HG03108 (cell line): ENCODE data around the gene IL11.
A peak's percentile ranks its signal among the peaks of the same experiment; 100 is the strongest.

Experiments used
- ATAC-seq: cut with Tn5 transposase; IDR thresholded peaks from one replicate; pipeline ENCODE4 v1.9.1; 2021; ENCODE audit warnings: moderate library complexity; ENCODE audit not compliant: unreplicated experiment

IL11 gene

DNA sequence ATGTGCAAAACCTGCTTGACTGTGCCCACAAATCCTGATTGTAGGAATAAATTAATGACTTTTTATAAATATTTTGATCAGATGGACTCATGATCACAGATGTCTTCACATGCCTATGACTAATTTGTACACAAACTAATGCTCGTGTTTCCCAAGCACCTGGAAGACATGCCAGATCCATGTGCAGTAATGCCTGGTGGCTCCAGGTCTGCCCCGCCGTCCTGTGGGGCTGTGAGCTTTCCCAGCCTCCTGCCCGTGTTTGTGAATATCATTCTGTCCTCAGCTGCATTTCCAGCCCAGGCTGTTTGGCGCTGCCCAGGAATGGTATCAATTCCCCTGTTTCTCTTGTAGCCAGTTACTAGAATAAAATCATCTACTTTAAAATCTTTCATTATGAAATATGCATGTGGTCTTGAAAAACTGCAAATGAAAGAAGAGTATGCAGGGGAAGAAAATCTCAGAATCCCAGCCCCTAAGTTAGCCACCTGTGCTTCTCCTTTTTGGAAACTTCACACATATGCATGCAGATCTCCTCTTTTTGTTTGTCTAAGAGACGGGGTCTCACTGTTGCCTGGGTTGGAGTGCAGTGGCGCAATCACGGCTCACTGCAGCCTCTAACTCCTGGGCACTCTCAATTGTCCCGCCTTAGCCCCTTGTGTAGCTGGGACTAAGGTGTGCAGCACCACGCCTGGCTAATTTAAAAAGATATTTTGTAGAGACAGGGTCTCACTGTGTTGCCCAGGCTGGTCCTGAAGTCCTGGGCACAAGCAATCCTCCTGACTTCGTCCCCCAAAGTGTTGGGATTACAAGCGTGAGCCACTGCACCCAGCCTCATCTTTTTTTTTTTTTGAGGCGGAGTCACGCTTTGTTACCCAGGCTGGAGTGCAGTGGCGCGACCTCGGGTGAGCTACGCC, 21.7 kb upstream of the IL11 start:
- ATAC-seq, result no peak

DNA sequence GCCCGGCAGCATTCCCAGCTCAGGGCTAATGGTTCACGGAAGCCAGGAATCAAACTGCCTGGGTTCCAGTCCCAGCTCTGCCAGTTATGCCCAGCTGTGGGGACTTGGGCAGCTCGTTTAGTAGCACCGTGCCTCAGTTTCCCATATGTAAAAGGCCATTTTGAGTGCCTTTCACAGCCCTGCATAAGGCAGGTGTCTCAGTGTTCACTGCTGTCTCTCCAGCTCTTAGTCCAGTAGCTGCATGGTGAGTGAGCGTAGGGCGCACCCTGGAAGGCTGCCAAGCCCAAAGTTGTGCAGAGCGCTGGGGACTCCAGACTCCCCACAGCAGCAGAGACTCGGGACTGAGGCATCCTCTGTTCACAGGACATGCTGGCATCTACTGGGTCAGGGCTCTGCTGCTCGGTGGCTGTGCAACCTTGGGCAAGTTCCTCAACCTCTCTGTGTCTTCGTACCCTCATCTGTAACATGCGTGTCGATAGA, 21.0 kb upstream of the IL11 start:
- ATAC-seq, result no peak

DNA sequence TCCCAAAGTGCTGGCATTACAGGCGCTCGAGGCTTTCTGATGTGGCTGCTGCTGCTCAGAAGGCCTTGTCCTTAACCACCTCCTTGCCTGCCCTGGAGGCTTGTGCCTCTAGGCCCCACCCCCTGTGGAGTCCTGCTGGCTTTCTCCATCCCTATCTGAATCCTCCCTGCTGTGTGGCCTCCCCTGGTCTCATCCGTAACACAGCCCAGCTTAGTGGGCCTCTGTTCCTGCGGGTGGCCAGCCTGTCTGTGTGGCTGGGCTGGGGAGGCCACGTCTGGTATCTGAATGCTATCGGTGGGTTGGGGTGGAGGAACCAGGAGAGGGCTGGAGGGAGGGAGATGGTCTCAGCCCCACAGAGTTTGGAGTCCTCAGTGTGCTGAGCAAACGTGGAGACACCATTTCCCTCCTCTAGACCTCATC, 20.2 kb upstream of the IL11 start:
- ATAC-seq, result no peak

DNA sequence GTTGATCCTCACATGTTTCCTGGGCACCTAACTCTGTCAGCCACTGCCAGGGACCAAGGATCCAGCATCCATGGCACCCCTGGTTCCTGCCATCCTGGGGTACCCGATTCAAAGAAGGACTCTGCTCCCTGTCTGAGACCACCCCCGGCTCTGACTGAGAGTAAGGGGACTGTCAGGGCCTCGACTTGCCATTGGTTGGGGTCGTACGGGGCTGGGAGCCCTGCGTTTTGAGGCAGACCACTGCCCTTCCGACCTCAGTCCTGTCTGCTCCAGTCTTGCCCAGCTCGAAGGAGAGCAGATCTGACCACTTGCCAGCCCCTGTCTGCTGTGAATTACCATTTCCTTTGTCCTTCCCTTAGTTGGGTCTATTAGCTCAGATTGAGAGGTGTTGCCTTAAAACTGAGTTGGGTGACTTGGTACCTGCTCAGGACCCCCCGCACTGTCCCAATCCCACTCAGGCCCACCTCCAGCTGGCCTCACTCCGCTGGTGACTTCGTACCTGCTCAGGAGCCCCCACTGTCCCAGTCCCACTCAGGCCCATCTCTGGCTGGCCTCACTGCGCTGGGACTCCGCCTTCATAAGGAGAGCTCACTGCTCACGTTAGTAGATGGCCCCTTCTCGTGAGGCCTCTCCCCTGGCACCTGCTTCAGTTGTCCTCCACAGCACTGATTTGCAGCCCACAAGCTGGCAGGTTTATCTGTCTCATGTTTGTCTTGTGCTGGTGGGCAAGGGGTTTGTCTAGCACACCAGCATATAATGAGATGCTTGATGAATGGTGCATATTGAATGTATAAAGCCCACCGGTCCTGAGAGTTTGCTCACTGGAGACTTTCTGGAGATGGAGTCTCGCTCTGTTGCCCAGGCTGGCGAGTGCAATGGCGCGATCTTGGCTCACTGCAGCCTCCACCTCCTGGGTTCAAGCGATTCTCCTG, 19.4 kb upstream of the IL11 start:
- no peak for ATAC-seq

DNA sequence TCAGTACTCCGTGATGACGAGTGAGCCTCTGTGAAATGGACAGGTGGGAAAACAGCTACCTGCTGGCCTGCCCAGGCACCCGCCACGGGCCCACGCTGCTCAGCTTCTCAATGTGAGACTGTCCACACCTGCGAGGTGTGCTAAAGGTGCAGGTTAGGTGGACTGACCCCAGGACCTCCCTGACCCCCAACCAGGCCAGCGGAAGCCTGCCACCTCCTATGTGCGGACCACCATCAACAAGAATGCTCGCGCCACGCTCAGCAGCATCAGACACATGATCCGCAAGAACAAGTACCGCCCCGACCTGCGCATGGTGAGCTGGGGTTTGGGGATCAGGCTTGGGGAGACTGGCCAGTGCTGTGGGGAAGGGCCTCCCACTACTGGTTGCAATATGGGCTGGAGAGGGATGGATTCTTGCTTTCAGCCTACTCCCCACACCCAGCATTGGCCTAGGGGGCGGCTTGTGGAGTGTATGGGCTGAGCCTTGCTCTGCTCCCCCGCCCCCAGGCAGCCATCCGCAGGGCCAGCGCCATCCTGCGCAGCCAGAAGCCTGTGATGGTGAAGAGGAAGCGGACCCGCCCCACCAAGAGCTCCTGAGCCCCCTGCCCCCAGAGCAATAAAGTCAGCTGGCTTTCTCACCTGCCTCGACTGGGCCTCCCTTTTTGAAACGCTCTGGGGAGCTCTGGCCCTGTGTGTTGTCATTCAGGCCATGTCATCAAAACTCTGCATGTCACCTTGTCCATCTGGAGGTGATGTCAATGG, 17.7 kb upstream of the IL11 start:
- ATAC-seq, result no peak

DNA sequence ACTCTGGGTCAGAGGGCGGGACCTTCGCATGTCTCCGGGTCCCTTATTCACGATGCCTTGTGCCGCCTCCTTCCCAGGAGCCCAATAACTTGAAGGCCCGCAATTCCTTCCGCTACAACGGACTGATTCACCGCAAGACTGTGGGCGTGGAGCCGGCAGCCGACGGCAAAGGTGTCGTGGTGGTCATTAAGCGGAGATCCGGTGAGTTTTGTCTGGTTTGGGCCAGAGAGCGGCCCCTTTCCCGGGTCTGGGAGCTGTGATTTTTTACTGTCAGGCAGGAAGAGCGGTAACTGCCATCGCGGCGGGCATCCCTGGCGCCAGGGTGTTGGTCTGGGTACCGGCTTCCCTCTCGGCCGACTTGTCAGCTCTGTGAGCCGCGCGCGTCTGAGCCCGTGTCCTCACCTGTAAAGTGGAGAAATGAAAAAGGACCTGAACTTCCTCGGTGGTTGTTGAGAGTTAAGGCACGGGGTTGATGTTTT, 16.3 kb upstream of the IL11 start:
- no peak for ATAC-seq

DNA sequence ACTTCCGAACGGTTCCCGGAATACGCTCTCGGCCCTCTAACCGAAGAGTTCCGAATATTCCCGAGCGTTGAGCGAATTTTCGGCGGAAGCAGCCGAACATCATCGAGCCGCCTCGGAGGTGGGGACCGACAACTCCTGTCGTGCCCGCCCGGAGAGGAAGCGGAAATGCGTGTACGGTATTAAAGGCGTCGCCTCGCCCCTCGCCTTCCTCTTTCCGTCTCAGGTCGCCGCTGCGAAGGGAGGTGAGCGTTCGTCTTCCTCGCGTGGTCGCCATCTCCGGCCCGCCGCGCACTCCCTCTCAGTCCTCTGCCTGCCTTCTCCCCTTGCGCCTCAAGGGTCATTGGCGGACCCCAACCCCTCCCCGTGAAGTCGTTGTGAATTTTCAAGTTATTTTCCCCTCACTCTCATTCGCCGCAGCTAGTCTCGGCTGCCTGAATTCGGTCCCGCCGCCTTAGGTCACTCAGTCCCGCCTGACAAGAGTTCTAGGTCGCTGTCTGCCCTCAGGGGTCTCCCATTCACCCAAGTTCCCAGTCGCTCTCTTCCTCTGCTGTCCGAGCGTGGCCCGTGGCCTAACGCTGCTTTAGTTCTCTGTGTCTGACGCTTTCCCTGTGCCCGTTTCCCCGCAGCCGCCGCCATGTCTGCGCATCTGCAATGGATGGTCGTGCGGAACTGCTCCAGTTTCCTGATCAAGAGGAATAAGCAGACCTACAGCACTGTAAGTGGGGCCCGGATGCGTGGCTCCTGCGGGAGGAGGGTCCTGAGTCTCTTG, 15.6 kb upstream of the IL11 start, which contains the start of gene RPL28:
Gene RPL28 (plus strand): TSS at position 209 of the 769 bp plus-strand sequence. CDS start 426 bp downstream, at position 635.
- ATAC-seq, result peak; percentile 53

DNA sequence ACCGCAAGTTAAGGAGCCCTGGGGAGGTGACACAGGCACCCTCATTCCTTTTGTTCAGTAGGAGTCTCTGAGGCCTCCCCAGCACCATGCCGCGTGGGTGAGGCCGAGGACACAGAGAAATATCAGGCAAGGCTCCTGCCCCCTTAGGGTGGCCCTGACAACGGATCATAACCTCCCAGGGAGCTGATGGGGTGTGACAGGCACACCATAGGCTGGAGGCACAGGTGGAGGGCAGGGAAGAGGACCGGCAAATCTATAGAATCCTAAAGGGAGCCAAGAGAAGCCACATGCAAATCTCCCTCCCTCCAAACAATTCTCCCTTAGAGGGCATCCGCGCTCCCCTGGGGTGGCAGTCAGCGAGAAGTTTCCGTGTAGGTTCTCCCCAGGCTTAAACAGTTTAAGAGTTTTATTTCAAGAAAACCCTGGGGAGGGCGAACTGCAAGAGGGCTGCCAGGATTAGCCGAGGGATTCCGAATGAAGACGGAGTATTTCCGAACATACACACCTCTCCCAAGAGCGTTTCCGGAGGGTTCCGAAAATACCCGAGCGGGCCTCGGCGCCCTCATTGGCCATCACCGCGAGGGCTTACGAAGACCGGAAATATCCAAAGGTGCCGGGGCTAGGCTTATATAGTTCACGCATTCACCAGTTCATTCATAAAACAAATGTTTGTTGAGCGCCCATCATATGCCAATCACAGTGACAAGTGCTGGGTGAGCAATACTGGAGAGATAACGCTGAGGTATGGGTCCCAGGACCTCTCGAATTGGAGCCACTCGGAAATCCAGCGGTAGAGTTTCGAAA, 14.9 kb upstream of the IL11 start:
- peak; percentile 59 for ATAC-seq

DNA sequence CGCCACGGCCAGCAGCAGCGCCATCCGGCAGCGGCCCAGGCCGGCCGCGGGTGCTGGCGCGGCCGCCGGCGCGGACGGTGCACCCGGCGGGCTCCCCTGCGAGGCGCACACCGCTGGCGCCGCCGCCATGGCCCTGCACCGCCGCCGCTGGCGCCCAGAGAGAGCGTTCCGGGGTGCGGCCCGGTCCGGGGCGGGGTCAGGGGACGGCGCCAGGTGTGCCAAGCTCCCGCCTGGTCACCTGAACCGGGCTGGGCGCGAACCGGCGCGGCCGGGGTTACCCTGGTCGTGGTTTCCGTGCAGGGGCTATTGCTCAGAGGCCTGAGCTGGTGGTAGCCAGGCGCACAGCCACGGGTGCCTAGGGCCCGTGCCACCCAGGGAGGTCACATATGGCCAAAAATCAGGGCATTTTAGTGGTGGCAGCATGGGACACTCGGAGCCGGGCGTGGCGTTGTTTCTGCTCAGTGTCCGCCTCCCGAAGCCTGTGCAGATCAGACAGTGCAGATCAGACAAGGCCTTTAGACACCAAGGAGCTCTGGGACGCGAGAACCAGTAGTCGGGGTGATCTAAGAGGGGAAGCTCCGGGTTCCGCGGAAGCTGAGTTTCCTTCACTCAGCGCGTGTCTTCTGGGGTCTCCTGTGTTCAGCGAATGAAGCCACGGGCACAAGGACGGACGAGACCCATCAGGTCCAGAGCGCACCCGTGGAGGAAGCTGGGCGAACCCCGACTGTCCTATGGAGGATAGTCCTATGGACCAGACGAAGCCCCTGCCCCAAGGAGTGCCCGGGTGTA, 14.1 kb upstream of the IL11 start, which contains the start of gene TMEM238:
Gene TMEM238 (minus strand): TSS at position 162 of the 789 bp plus-strand sequence. CDS start 33 bp downstream, at position 129.
- ATAC-seq, result no peak

DNA sequence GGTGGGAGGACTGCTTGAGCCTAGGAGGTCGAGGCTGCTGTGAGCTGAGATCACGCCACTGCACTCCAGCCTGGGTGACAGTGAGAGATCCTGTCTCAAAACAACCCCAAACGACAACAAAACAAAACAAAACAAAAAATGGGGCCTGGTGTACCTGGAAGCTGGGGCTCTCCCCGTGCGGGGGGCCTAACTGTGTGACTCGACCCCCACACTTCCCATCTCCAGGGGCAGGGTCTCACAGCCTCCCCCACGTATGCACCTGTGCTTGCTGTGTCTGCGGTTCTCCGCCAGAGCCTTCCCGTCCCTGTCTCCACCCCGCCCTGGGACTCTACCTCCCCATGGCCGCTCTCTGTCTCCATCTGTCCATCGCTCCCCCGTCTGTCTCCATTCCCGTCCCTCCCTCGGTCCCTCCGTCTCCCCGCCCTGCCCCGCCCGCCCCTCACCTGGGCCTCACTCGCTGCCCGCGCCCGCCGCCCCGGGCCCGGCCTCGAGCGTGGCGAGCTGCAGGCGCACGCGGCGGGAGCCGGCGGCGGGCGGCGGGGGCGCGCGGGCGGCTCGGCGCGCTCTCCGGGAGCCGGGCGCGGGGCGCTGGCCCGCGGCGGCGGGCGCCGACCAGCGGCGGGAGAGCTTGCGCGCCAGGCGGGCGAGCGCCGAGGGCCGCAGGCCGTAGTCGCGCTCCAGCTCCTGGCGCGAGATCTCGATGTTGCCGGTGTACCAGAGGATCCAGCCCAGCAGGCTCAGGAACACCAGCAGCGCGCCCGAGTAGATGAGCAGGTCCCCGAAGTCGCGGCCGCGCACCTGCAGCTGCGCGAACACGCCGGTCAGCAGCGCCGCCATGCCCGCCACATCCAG, 13.2 kb upstream of the IL11 start:
- no peak for ATAC-seq

DNA sequence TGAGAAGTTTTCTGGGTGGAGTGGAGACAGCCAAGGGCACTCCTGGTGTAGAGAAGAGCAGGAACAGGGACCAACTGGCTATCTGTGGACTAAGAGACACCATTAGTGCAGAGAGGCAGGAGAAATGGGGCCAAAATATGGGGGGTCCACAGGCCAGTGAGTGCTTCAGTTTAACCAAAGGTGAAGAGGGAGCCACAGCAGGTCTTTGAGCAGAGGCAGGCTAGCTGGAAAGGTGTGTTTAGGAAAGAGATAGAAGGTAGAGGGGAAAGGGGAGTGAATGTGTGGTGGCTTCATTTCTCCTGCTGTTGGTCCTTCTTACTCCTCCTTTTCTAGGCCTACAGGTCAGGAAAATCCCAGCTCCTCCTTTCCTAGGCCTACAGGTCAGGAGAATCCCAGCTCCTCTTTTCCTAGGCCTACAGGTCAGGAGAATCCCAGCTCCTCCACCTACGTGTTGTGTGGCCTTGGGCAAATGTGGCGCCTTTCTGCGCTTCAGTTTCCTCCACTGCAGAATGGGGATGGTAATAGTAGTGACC, 12.3 kb upstream of the IL11 start:
- no peak for ATAC-seq

DNA sequence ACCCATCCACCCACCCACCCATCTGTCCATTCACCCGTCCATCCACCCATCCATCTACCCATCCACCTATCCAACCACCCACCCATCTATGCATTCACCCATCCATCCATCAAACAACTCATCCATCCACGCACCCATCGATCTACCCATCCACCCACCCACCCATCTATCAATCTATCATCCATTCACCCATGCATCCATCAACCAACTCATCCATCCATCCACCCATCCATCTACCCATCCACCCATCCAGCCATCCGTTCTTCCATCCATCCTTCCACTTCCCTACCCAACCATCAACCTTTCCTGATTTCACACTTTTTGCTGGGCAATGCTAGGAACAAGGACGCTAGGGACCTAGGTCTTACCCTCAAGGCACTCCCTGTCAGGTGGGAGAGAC, 11.8 kb upstream of the IL11 start:
- ATAC-seq, result no peak

DNA sequence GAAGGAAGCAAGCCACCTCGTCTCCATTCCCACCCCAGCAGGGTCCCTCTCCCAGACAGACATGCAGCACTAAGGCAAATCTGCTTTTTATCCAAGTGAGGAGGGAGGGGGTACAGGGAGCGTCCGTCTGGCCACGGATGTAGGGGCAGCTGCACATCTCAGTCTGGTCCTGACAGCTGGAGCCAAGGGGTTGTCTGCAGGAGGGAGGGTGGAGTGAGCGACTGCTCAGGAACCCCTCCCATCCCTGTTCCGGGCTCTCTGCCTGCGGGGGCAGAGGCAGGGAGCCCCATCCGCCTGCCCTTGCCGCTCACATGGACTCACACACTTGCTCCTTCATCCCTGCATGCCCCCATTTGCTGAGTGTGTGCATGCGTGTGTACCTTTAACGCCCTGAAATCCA, 8.9 kb upstream of the IL11 start:
- no peak for ATAC-seq

DNA sequence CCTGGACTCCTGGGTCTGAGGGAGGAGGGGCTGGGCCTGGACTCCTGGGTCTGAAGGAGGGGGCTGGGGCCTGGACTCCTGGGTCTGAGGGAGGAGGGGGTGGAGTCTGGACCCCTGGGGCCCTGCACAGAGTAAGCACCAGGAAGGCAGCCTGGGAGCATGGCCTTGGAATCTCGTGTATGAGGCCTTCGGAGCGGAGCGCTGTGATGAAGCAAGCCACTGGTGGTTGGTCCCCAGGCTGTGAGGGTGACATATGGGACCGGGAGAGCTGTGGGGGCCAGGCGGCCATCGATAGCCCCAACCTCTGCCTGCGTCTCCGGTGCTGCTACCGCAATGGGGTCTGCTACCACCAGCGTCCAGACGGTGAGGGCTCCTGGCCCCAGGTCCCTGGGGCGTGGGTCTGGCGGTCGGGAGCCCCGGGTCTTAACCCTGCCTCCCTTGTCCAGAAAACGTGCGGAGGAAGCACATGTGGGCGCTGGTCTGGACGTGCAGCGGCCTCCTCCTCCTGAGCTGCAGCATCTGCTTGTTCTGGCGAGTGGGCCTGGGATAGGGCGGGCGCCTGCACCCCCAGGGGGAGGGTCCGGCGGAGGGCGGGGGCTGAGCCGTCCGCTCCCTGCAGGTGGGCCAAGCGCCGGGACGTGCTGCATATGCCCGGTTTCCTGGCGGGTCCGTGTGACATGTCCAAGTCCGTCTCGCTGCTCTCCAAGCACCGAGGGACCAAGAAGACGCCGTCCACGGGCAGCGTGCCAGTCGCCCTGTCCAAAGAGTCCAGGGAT, 7.3 kb upstream of the IL11 start:
- no peak for ATAC-seq

DNA sequence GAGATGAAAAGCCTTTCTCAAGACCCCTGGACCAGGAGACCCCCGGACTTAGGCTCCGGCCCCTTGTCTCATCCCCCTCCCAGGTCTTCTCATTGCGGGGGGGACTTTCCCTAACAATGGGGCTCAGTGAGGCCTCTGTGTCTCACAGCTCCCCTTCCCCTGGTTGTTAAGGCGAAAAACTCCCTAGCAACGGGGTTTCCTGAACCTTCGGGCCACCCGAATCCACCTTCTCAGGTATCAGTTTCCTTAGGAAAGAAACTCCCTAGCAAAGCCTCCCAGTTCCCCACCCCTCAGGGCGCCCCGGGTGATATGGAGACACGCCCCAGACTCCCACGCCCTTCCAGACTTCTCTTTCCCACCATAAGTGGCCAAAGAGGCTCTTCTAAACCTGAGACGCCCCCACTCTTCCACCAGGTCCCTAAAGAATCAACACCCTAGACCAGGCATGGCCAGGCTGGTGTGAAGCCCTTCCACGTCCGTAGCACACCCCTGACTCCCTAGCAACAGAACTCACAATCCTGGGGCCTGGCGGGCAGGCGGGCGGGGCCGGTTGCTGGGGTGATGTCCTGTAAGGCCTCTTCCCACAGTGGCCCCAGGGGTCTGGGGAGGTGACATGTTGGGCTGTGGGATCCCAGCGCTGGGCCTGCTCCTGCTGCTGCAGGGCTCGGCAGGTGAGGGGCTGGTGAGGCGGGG, 6.1 kb upstream of the IL11 start, which contains the start of gene TMEM190:
Gene TMEM190 (plus strand): TSS at position 586 of the 693 bp plus-strand sequence. CDS start 28 bp downstream, at position 614.
- no peak for ATAC-seq
